HG03378 (cell line): Measurements from ENCODE around the gene TCP11.

Source experiments
- ATAC-seq: cut with Tn5 transposase; IDR thresholded peaks from one replicate; pipeline ENCODE4 v1.9.1; 2021; ENCODE audit warnings: mild to moderate bottlenecking, moderate library complexity; ENCODE audit not compliant: unreplicated experiment

The TCP11 gene

DNA sequence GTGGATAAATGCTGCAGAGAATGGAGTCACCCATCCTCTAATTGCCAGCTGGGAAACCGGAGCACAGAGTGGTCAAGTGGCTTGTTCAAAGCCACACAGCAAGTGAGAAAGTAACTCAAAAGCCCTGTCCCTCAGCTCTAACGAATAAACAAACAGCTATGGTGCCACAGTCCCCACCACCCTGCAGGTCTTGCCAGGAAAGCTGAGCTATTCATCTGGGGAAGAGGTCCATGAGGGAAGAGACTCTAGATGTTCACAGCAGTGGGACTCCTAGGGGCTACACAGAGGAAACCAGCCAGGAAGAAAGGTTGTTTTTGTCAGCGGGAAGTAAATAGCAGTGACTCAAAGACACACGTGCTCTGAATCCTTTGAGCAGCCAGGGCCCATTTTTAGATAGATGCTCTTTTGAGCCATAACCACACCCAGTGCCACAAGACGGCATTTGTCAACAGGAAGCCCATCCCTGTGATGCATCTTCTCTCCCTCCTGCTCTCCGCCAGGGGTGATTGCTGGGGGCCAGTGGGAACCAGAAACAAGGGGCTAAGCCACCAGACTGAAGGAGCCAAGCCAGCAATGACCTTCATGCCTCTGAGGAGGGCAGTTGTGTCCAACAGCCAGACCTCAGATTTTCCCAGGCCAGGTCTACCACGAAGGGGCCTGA, 32.4 kb upstream of the TCP11 start:
- ATAC-seq = no peak

DNA sequence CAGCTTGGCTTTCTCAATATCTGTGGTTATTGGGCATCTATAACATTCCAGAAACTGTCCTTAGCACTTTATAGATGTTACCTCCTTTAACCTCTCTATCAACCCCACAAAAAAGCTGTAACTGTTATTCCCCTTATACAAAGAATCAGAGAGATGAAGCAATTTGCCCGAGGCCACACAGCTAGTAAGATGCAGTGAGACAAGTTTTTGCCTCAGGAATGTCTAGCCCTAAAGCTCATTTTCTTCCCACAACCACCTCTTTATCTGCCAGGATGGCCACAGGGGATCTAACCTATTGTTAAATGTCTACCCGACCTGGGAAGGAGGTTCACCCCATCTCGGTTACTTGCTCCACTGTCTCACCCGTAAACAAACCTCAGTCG, 31.9 kb upstream of the TCP11 start:
- no peak for ATAC-seq

DNA sequence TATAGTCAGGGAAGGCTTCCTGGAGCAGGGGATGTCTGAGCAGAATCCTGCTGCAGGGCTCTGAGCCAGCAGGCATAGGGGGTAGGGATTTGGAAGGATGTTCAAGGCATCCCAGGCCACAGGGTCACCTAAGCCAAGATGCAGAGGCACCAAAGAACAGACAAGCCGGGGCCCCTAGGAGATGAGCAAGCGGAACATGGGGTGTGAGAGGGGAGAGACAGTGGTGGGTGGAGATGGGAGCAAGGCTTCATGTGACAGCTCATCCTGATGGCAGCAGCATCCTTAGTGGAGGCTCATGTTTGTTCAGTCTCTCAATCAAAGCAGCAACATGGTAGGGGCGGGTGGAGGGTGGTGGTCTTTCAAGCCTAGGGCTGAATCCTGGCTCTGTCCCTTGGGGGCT, 29.8 kb upstream of the TCP11 start:
- ATAC-seq = no peak

DNA sequence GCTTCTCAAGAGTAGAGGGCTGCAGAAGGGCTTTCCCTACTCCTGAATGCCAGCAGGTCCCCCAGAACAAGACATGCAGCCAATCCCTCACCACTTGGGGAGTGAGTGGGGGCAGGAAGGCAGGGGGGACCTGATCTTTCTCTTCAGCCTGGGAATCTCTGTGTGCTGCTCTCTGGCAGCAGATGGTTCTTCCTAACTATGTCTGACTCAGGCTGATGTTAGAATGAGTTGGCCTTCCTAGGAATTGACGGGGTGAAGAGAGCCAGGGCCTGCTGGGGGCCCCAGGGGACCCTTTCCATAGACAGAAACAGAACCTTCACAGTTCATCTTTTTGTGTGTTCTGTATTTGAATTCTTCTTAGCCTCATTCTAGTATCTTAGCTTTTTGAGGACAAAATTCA, 29.0 kb upstream of the TCP11 start:
- ATAC-seq = no peak

DNA sequence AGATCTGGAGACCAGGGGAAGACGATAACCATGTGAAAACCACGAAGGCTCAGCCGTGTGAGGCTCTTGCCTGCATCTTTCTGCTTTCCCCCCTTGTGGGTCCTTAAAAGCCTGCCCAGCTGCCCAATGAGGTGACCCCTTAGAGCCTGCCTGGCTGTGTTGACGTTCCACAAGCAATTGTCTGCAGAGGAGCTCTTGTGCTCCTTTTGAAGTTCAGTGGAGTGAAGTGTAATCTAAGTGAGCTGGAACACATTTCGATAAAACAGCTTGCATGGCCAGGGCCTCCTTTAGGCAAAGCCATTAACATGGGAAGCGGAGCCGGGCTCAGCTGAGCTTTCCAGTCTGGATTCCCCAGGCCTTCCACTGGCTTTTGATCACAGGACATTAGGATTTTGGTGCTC, 27.3 kb upstream of the TCP11 start:
- no peak for ATAC-seq

- ATAC-seq = no peak
Measured at GRCh38 chr6:35167505-35167904, 26.4 kb upstream of the TCP11 start.

- no peak for ATAC-seq
Measured at GRCh38 chr6:35166520-35166919, 25.4 kb upstream of the TCP11 start.

- ATAC-seq = no peak
Measured at GRCh38 chr6:35166116-35166515, 25.0 kb upstream of the TCP11 start.

- no peak for ATAC-seq
Measured at GRCh38 chr6:35165630-35166071, 24.5 kb upstream of the TCP11 start.

GRCh38 chr6:35164868-35165267, 23.7 kb upstream of the TCP11 start:
- ATAC-seq = no peak

DNA sequence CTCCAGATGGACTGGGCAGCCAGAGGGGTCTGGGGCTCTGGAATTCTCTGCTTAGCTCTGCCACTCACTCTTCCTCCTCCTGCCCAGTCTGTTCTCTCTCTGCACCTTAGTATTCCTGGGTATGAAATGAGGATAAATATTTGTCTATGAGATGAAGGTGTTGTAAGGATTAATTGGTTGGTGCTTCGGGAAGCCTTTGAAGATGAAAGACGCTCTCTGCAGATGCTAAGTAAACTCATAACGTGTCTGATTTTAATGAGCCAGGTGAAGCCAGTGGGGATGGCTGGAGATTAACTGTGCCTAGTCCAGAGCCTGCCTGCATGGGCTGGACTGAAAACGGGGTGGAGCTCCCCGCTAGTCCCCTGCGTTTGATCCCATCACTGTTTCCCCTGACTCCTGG, 23.1 kb upstream of the TCP11 start:
- ATAC-seq = no peak

DNA sequence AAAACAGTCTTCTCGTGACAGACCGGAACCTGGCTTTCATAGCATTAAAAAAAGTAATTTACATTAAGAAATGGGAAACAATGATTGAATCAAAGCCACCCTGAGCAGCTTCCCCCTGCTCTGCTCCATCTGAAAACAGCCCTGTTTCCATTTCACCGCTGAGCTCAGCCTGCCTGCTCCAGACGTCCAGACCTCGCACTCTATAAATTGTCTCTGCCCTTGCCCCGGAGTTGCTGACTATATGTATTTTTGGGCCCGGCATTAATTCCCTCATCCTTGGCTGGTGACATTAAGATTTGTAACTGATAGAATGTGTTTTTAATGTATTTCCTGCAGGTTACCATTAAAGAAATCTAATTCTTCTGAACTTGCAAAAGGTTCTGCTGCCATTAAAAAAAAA, 22.7 kb upstream of the TCP11 start:
- ATAC-seq = no peak

DNA sequence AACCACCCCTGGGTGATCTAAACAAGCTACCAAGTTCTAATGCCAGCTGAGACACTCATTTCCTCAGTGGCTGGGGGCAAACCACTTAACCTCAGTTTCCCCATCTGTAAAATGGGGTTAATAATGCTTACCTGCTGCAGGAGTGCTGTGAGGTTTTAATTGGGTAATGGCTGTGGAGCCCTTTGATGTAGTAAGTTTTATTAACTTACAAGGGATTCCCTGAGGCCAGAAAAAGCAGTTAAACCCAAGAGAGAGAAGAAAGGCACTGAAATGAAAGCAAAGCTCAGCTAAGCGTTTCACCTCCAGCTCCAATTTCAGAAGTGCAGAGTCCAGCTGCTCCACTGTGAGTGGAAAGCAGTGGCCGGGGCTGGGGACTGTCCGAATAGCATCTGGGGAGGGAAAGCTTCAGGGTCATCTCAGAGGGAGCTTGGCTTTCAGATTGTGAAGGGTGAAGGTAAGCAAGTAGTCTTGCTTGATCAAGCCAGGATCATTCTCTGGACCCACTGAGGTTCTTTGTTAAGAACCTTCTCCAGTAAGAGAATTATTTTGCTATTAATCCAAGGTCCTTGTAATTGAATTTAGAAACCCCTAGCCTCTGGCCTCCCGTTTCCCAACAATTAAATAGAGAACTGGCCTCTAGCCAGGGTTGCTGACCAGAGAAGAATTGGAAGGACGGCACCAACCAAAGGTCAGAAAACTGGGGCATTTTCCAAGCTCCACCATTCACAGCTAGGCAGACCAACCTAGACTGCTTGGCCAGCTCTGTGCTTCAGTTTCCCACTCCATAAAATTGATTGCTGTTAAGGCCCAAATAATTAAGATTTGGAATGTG, 20.9 kb upstream of the TCP11 start:
- ATAC-seq = no peak

GRCh38 chr6:35161266-35161665, 20.1 kb upstream of the TCP11 start:
- ATAC-seq = no peak

DNA sequence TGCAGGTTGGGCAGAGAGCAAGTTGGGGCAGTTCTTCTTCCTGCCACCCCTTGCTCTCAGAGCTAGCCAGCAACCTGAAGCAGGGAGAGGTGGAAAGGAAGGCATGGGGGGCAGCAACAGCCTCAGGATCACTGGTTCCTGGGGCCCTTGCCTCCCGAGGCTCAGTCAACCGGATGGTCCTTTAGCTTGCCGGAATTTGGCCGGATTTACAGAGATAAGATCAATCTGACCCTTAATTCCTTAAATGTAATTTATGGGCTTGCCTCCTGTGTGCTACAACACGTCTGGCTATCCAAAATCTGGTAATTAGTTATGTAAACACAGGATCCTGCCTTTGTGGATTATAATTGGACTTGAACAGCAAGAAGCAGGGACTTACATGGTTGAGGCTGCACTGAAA, 19.5 kb upstream of the TCP11 start:
- no peak for ATAC-seq

DNA sequence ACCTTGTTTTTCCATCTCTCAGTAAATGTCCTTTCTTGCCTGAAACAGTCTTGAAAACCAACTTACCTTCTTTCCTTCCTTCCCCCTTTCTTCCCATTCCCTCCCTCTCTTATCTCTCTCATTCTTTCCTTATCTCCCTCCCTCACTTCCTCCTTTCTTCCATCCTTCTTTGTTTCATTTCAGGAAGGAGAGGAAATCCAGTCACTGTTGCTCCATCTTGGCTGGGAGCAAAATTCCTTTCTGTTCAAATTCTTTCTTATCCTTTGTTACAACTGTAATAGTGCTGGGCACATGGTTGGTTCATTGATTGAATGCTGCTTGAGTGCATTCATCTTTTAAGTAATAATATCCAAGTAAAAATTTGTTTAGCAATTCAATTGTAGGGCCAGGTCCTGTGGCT, 17.4 kb upstream of the TCP11 start:
- ATAC-seq = no peak

- no peak for ATAC-seq
Measured at GRCh38 chr6:35154947-35155346, 13.8 kb upstream of the TCP11 start.

DNA sequence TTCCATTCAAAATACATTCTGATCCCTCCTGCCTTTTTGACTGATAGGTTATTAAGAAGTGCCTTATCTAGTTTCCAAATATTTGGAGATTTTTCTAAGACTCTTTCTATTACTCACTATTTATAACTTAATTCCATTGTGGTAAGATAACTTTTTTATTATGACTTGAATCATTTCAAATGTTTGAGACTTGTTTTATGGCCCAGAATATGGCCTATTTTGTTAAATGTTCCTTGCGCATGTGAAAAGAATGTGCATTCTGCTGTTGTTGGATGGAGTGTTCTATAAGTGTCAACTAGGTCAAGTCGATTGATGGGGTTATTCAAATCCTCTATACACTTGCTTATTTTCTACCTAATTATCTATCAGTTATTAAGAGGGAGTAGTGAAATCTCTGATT, 13.1 kb upstream of the TCP11 start:
- no peak for ATAC-seq

GRCh38 chr6:35152067-35152707, 11.0 kb upstream of the TCP11 start:
- no peak for ATAC-seq

- ATAC-seq = no peak
Measured at GRCh38 chr6:35151466-35151865, 10.3 kb upstream of the TCP11 start.

DNA sequence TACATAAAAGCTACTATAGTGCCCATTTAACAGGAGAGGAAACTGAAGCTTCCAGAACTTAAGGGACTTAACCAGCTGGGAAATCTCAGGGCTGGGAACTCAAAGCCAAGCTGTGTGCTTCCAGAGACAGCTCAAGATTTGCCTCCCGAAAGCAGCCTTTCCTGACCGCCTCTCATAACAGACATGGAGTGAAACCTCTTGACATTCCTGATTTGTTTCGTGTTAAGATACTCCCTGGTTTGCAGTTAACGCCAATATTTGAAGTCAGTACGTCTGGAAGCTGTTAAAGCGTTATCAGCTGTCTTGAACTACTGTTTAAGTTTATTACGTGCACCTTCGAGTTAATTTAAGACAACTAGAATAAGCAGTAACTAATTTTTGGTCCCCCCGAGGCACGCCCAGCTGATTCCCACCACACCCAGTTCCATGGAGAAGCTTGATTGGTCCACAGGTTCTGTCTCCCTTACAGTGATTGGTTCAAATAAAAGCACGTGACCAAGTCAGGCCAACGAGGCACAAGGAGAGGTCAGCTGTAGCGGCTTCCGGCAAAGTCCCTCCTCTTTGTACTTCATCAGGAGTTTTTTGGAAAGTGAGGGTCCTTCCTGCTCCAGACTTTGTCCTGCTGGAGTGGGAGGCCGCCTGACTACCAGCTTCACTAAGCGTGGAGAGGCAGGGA, 8.9 kb upstream of the TCP11 start:
- ATAC-seq = no peak
